HL-60 (cell line): Measurements from ENCODE around the gene GRM4.

ENCODE experiments used
- DNase-seq, 2 experiments: peaks; one replicate each; pipeline ENCODE4 v3.0.0-alpha.2; 2010 to 2020; ENCODE audit warnings: low read depth in 1 of 2, low spot score in 1 of 2
- H3K27ac ChIP-seq: fragments of 250-450 bp; sonication (Bioruptor Pico); replicated peaks from 2 replicates; pipeline ENCODE4 v1.5.1; 2020; ENCODE audit warnings: mild to moderate bottlenecking, moderate library complexity
- H3K27me3 ChIP-seq: fragments of 250-450 bp; sonication (Bioruptor Pico); 2 replicates; pipeline ENCODE4 v1.5.1; 2021; ENCODE audit warnings: mild to moderate bottlenecking, moderate library complexity; ENCODE audit not compliant: insufficient read depth, poor library complexity, severe bottlenecking
- H3K4me3 ChIP-seq: replicated peaks from 2 replicates; pipeline ENCODE4 v1.5.1; 2011; ENCODE audit warnings: mild to moderate bottlenecking, control low read depth, low read length; ENCODE audit not compliant: insufficient read depth
- GABPA ChIP-seq: IDR thresholded peaks from 2 replicates; pipeline ENCODE4 v1.6.1; 2012; ENCODE audit warnings: low read depth
- POLR2AphosphoS5 ChIP-seq: IDR thresholded peaks from 2 replicates; pipeline ENCODE4 v1.6.1; 2012; ENCODE audit warnings: low read depth
- REST ChIP-seq: IDR thresholded peaks from 2 replicates; pipeline ENCODE4 v1.6.1; 2012; ENCODE audit warnings: low read depth; ENCODE audit not compliant: insufficient replicate concordance
- SPI1 ChIP-seq: IDR thresholded peaks from 2 replicates; pipeline ENCODE4 v1.6.1; 2012; ENCODE audit warnings: low read depth, mild to moderate bottlenecking, borderline replicate concordance
- TF ChIP-seq, protein P1 (sequence below): IDR thresholded peaks from one replicate; pipeline ENCODE4 v1.5.1; 2011; ENCODE audit warnings: low read length, control low read depth, inconsistent platforms; ENCODE audit not compliant: insufficient read depth

GRM4 gene

DNA sequence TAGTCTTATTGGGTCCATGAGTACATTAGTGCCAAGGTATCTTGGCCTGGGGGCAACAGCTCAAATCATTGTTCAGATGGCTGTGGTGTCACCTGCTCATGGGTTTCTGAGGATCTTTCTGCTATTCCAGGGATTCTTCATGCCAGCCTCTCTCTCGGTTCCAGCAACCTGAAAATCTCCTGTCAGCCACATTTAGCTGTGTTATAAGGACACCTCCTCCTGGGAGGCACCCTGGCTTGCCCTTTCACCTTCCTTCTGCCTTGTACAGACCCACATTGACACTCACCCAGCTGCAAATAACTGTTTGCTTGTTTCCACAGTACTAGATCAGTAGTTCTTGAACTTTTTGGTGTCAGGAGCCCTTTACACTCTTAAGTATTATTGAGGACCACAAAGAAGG lies 159.9 kb downstream of the GRM4 start:
- Histone ChIP-seq H3K4me3 (no peak overlapping the region), H3K27me3 (no peaks in the 10 kb centered on the region), H3K27ac (no peak overlapping the region)
- TF ChIP-seq, protein P1, sequence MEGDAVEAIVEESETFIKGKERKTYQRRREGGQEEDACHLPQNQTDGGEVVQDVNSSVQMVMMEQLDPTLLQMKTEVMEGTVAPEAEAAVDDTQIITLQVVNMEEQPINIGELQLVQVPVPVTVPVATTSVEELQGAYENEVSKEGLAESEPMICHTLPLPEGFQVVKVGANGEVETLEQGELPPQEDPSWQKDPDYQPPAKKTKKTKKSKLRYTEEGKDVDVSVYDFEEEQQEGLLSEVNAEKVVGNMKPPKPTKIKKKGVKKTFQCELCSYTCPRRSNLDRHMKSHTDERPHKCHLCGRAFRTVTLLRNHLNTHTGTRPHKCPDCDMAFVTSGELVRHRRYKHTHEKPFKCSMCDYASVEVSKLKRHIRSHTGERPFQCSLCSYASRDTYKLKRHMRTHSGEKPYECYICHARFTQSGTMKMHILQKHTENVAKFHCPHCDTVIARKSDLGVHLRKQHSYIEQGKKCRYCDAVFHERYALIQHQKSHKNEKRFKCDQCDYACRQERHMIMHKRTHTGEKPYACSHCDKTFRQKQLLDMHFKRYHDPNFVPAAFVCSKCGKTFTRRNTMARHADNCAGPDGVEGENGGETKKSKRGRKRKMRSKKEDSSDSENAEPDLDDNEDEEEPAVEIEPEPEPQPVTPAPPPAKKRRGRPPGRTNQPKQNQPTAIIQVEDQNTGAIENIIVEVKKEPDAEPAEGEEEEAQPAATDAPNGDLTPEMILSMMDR: no peak
- no peak for TF ChIP-seq GABPA
- no peak for TF ChIP-seq REST
- DNase-seq: no peak

DNA sequence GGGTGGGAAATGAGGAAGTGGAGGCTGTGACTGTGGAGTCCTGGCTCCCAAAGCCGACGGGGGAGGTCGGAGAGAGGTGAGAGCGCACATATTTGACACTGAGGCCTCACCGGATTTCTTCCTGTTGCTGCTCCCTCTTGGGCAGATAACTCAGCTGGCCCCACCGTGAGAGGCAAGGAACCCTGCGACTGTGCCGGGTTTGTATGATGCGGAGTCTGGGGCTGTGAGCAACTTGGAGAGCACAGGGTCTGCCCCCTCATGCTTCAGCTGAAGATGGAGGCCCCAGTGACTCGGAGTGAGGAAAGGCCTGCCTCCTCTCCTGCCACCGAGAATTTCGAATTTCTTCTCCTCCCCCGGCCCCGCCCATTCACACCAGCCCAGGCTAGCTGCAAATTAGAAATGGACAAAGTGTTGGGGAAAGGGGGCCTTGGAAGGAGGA lies 160.6 kb downstream of the GRM4 start:
- no peak for DNase-seq
- no peak overlapping the region for H3K4me3 ChIP-seq
- no peak overlapping the region for H3K27ac ChIP-seq
- no peaks in the 10 kb centered on the region for H3K27me3 ChIP-seq
- TF ChIP-seq GABPA (no peak), SPI1 (no peak), POLR2AphosphoS5 (no peak), REST (no peak)
- TF ChIP-seq, protein P1: no peak

DNA sequence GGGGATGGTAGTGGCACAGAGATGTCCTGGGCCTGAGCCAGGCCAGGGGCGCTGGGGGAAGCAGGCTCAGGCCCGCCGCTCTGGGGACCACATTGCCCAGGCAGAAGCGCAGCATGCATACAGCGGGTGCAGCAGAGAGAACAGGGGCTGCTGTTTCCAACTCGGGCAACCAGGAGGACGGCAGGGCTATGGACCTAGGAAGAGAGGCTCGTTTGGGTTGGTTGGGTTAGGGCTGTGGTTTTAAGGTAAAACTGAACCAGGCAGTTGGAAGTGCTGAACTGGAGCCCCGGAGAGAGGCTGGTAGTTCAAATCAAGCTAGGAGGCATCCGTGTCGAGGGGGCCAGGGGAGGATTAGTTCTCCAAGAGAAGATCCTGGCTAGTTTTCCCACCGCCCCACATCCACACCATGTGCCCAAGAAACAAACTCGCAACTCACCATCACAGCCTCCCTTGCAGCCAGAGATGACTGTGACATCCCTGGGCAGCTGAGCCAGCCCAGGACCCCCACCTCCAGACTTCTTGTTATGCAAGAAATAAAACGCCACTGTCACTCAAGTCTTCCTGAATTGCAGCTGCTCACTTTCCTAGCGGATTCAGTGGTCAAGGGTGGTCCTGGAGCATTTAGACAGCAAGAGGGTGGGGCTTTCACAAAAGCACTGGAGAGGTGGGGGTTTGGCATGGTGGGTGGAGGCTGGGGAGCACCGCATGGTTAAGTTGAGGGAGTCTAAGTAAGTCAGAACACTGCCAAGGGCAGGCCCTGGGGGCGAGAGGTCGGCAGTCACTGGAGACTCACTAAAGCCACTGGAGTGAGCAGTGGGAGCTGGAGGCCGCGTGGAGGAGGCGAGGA lies 161.2 kb downstream of the GRM4 start:
- Histone ChIP-seq H3K4me3 (no peak overlapping the region), H3K27me3 (no peaks in the 10 kb centered on the region), H3K27ac (no peak overlapping the region)
- TF ChIP-seq SPI1: peak; percentile 22; the same call in 1 of the 2 replicates
- TF ChIP-seq, protein P1: no peak
- DNase-seq: no peak
